ENCODE data around the gene SESN1.

The SESN1 gene

GRCh38 chr6:109081516-109082187 lies 13.0 kb downstream of the SESN1 start:
- no peak overlapping the region for H3K27ac ChIP-seq
- TF ChIP-seq CTCF (IDR thresholded peaks at IDR 0.05) = no peak
- TF ChIP-seq ZFX (IDR thresholded peaks at IDR 0.05; ENCODE audit: borderline replicate concordance) = no peak

GRCh38 chr6:109081026-109081425 lies 13.6 kb downstream of the SESN1 start:
- TF ChIP-seq CTCF (IDR thresholded peaks at IDR 0.05) (no peak), ZFX (IDR thresholded peaks at IDR 0.05; ENCODE audit: borderline replicate concordance) (no peak)

GRCh38 chr6:109079981-109080380 lies 14.7 kb downstream of the SESN1 start:
- H3K27ac ChIP-seq = no peak overlapping the region
- no peak for TF ChIP-seq ZFX (IDR thresholded peaks at IDR 0.05; ENCODE audit: borderline replicate concordance)

More at GRCh38 chr6:109081026-109081425, 13.6 kb downstream of the SESN1 start:
- no peak overlapping the region for H3K27ac ChIP-seq

GRCh38 chr6:109076377-109076776 lies 18.3 kb downstream of the SESN1 start:
- TF ChIP-seq ZFX (IDR thresholded peaks at IDR 0.05; ENCODE audit: borderline replicate concordance) = no peak
- TF ChIP-seq CTCF (IDR thresholded peaks at IDR 0.05) = no peak
- no peak overlapping the region for H3K27ac ChIP-seq

- no peak overlapping the region for H3K27ac ChIP-seq
- no peak for TF ChIP-seq CTCF (IDR thresholded peaks at IDR 0.05)
- TF ChIP-seq ZFX (IDR thresholded peaks at IDR 0.05; ENCODE audit: borderline replicate concordance) = no peak
Measured at GRCh38 chr6:109075934-109076333, 18.7 kb downstream of the SESN1 start.

- no peak for TF ChIP-seq CTCF (IDR thresholded peaks at IDR 0.05)
- no peak for TF ChIP-seq ZFX (IDR thresholded peaks at IDR 0.05; ENCODE audit: borderline replicate concordance)
- H3K27ac ChIP-seq = no peak overlapping the region
Measured at GRCh38 chr6:109074133-109074415, 20.6 kb downstream of the SESN1 start.

GRCh38 chr6:109073344-109074132 lies 21.1 kb downstream of the SESN1 start:
- TF ChIP-seq ZFX (IDR thresholded peaks at IDR 0.05; ENCODE audit: borderline replicate concordance) (no peak), CTCF (IDR thresholded peaks at IDR 0.05) (peak; percentile 80)
- H3K27ac ChIP-seq = no peak overlapping the region
